HepG2 (cell line): ENCODE results near the gene PDGFB. TPM values are rescaled to one million over a fixed set of nuclear protein-coding genes. Genes with fewer than 3 reads are reported as not detected.
A peak's percentile ranks its signal among the peaks of the same experiment; 100 is the strongest.

Experiments
- DR1 ChIP-seq: sonication (generic); formaldehyde crosslinking; IDR thresholded peaks from 2 replicates; pipeline ENCODE4 v1.8.0; 2021; ENCODE audit warnings: mild to moderate bottlenecking, missing genetic modification reagents, inconsistent platforms
- KDM2A ChIP-seq: sonication (generic); formaldehyde crosslinking; IDR thresholded peaks from 2 replicates; pipeline ENCODE4 v1.4.0; 2020; ENCODE audit warnings: low read depth, missing genetic modification reagents, borderline replicate concordance
- NKX3-1 ChIP-seq: sonication (generic); formaldehyde crosslinking; IDR thresholded peaks from 2 replicates; pipeline ENCODE4 v1.5.0; 2020; ENCODE audit warnings: missing genetic modification reagents
- POLR2A ChIP-seq, 2 experiments: IDR thresholded peaks; 2 replicates each; pipeline ENCODE4 v1.6.1; 2011; ENCODE audit warnings: low read depth in 2 of 2, low read length in 2 of 2, mild to moderate bottlenecking in 1 of 2, moderate library complexity in 1 of 2; ENCODE audit not compliant: insufficient read depth in 1 of 2
- SMAD3 ChIP-seq: sonication (generic); formaldehyde crosslinking; IDR thresholded peaks from 2 replicates; pipeline ENCODE4 v1.4.0; 2020; ENCODE audit warnings: missing genetic modification reagents
- ZNF546 ChIP-seq: sonication (generic); formaldehyde crosslinking; conservative IDR thresholded peaks from 2 replicates; pipeline ENCODE4 v1.8.1; 2023; ENCODE audit warnings: mild to moderate bottlenecking, missing genetic modification reagents
- ZNF75D ChIP-seq: sonication (generic); formaldehyde crosslinking; IDR thresholded peaks from 2 replicates; pipeline ENCODE4 v1.8.1; 2023; ENCODE audit warnings: missing genetic modification reagents, mild to moderate bottlenecking, borderline replicate concordance
- ZNF781 ChIP-seq: sonication (generic); formaldehyde crosslinking; IDR thresholded peaks from 2 replicates; pipeline ENCODE4 v1.5.1; 2020; ENCODE audit warnings: borderline replicate concordance, mild to moderate bottlenecking, missing genetic modification reagents; ENCODE audit errors: not compliant biosample characterization
- ZNF839 ChIP-seq: sonication (generic); formaldehyde crosslinking; IDR thresholded peaks from 2 replicates; pipeline ENCODE4 v1.4.0; 2020; ENCODE audit warnings: missing genetic modification reagents, mild to moderate bottlenecking, borderline replicate concordance
- polyA plus RNA-seq, 8 experiments: library from polyadenylated mRNA; depleted of rRNA in 3 of 8; stranded (reverse) in 7 of 8; unstranded in 1 of 8; fragments of >200 nt; fragmentation: Illumina TruSeq in 4 of 8; extraction: Trizol in 4 of 8; gene quantifications; 2 replicates each; pipeline versions ENCODE4 v1.2.1 to v1.2.3, GENCODE V29; 2011 to 2016; ENCODE audit warnings: low read depth in 4 of 8, missing spikeins in 1 of 8, mixed read lengths in 1 of 8; ENCODE audit not compliant: insufficient read depth in 1 of 8
- total RNA-seq, 5 experiments: library from RNA; depleted of rRNA; stranded (reverse); fragments of >200 nt; fragmentation: Illumina TruSeq; extraction: Trizol; gene quantifications; 2 replicates each; pipeline ENCODE4 v1.2.3, GENCODE V29; 2016; ENCODE audit warnings: low read depth in 1 of 5
- TF ChIP-seq, protein P1 (sequence below): sonication (generic); formaldehyde crosslinking; IDR thresholded peaks from 2 replicates; pipeline ENCODE4 v1.4.0; 2020; ENCODE audit warnings: missing genetic modification reagents
- TF ChIP-seq, protein P2 (sequence below): sonication (generic); formaldehyde crosslinking; IDR thresholded peaks from 2 replicates; pipeline ENCODE4 v1.5.0; 2020; ENCODE audit warnings: missing genetic modification reagents, mild to moderate bottlenecking, borderline replicate concordance
- TF ChIP-seq, protein P3 (sequence below): sonication (generic); formaldehyde crosslinking; IDR thresholded peaks from 2 replicates; pipeline ENCODE4 v1.5.0; 2020; ENCODE audit warnings: mild to moderate bottlenecking, missing genetic modification reagents, borderline replicate concordance
- TF ChIP-seq, protein P4 (sequence below): sonication (generic); IDR thresholded peaks from 2 replicates; pipeline ENCODE4 v1.6.1; 2016; ENCODE audit warnings: low read depth, borderline replicate concordance

The PDGFB gene
- total and polyA plus RNA-seq, 2 of the 13 experiments (the other 11 are each of a cell fraction or from before 2014, with no cell fraction given), result 1.4 to 10.1 TPM

DNA sequence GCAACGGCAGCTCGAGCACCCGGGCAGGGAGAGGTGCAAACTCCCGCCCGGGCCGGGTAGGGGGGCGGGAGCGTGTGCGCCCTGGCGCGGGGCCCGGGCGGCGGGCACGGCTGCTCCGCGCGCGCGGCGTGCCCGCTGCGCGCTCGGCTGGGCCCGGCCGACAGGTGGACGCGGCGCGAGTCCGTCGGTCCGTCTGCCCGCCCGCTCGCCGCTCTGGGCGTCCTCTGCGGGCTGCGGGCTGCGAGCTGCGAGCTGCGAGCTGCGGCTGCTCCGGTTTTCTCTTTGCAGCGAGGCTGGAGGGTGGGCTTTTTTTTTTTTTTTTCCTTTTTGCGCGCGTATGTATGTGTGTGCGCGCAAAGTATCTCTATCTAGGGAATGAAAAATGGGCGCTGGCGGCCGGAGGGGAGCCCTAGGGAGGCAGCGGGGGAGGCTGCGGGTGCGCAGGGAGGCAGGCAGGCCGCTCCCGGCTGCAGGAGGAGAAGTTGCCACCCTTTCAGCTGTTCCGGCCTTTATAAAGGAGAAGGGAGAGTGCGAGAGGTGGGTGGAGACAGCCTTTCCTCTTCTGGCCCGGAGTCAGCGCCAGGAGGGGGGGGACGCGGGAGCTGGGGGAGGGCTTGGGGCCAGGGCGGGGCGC is at the start of gene PDGFB (continued):
- TF ChIP-seq, protein P1, sequence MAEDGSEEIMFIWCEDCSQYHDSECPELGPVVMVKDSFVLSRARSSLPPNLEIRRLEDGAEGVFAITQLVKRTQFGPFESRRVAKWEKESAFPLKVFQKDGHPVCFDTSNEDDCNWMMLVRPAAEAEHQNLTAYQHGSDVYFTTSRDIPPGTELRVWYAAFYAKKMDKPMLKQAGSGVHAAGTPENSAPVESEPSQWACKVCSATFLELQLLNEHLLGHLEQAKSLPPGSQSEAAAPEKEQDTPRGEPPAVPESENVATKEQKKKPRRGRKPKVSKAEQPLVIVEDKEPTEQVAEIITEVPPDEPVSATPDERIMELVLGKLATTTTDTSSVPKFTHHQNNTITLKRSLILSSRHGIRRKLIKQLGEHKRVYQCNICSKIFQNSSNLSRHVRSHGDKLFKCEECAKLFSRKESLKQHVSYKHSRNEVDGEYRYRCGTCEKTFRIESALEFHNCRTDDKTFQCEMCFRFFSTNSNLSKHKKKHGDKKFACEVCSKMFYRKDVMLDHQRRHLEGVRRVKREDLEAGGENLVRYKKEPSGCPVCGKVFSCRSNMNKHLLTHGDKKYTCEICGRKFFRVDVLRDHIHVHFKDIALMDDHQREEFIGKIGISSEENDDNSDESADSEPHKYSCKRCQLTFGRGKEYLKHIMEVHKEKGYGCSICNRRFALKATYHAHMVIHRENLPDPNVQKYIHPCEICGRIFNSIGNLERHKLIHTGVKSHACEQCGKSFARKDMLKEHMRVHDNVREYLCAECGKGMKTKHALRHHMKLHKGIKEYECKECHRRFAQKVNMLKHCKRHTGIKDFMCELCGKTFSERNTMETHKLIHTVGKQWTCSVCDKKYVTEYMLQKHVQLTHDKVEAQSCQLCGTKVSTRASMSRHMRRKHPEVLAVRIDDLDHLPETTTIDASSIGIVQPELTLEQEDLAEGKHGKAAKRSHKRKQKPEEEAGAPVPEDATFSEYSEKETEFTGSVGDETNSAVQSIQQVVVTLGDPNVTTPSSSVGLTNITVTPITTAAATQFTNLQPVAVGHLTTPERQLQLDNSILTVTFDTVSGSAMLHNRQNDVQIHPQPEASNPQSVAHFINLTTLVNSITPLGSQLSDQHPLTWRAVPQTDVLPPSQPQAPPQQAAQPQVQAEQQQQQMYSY, result no peak
- TF ChIP-seq KDM2A (CRISPR knock-in tag) (0 out of 2 replicates have a peak, but pooled peaks have one; percentile 22), NKX3-1 (CRISPR knock-in tag) (no peak), ZNF839 (CRISPR knock-in tag) (no peak), ZNF75D (CRISPR knock-in tag) (no peak), ZNF781 (CRISPR knock-in tag) (no peak), ZNF546 (CRISPR knock-in tag) (no peak), POLR2A (IDR thresholded peaks at IDR 0.05; ENCODE audit: insufficient read depth in 1 of 2, low read depth in 2 of 2, low read length in 2 of 2) (peak; percentile 37 to 81; a peak in 3 of 4 replicates), SMAD3 (no peak), DR1 (CRISPR knock-in tag) (no peak)
- TF ChIP-seq, protein P2, sequence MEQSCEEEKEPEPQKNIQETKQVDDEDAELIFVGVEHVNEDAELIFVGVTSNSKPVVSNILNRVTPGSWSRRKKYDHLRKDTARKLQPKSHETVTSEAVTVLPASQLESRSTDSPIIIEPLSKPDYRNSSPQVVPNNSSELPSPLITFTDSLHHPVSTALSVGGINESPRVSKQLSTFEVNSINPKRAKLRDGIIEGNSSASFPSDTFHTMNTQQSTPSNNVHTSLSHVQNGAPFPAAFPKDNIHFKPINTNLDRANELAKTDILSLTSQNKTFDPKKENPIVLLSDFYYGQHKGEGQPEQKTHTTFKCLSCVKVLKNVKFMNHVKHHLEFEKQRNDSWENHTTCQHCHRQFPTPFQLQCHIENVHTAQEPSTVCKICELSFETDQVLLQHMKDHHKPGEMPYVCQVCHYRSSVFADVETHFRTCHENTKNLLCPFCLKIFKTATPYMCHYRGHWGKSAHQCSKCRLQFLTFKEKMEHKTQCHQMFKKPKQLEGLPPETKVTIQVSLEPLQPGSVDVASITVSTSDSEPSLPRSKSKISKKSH (CRISPR knock-in tag), result no peak
- TF ChIP-seq, protein P3, sequence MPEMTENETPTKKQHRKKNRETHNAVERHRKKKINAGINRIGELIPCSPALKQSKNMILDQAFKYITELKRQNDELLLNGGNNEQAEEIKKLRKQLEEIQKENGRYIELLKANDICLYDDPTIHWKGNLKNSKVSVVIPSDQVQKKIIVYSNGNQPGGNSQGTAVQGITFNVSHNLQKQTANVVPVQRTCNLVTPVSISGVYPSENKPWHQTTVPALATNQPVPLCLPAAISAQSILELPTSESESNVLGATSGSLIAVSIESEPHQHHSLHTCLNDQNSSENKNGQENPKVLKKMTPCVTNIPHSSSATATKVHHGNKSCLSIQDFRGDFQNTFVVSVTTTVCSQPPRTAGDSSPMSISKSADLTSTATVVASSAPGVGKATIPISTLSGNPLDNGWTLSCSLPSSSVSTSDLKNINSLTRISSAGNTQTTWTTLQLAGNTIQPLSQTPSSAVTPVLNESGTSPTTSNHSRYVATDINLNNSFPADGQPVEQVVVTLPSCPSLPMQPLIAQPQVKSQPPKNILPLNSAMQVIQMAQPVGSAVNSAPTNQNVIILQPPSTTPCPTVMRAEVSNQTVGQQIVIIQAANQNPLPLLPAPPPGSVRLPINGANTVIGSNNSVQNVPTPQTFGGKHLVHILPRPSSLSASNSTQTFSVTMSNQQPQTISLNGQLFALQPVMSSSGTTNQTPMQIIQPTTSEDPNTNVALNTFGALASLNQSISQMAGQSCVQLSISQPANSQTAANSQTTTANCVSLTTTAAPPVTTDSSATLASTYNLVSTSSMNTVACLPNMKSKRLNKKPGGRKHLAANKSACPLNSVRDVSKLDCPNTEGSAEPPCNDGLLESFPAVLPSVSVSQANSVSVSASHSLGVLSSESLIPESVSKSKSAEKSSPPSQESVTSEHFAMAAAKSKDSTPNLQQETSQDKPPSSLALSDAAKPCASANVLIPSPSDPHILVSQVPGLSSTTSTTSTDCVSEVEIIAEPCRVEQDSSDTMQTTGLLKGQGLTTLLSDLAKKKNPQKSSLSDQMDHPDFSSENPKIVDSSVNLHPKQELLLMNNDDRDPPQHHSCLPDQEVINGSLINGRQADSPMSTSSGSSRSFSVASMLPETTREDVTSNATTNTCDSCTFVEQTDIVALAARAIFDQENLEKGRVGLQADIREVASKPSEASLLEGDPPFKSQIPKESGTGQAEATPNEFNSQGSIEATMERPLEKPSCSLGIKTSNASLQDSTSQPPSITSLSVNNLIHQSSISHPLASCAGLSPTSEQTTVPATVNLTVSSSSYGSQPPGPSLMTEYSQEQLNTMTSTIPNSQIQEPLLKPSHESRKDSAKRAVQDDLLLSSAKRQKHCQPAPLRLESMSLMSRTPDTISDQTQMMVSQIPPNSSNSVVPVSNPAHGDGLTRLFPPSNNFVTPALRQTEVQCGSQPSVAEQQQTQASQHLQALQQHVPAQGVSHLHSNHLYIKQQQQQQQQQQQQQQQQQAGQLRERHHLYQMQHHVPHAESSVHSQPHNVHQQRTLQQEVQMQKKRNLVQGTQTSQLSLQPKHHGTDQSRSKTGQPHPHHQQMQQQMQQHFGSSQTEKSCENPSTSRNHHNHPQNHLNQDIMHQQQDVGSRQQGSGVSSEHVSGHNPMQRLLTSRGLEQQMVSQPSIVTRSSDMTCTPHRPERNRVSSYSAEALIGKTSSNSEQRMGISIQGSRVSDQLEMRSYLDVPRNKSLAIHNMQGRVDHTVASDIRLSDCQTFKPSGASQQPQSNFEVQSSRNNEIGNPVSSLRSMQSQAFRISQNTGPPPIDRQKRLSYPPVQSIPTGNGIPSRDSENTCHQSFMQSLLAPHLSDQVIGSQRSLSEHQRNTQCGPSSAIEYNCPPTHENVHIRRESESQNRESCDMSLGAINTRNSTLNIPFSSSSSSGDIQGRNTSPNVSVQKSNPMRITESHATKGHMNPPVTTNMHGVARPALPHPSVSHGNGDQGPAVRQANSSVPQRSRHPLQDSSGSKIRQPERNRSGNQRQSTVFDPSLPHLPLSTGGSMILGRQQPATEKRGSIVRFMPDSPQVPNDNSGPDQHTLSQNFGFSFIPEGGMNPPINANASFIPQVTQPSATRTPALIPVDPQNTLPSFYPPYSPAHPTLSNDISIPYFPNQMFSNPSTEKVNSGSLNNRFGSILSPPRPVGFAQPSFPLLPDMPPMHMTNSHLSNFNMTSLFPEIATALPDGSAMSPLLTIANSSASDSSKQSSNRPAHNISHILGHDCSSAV (CRISPR knock-in tag), result no peak
- TF ChIP-seq, protein P4, sequence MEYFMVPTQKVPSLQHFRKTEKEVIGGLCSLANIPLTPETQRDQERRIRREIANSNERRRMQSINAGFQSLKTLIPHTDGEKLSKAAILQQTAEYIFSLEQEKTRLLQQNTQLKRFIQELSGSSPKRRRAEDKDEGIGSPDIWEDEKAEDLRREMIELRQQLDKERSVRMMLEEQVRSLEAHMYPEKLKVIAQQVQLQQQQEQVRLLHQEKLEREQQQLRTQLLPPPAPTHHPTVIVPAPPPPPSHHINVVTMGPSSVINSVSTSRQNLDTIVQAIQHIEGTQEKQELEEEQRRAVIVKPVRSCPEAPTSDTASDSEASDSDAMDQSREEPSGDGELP, result peak; percentile 54; the same call in 1 of the 2 replicates
